WTC11 (cell line): ENCODE results near the gene LATS2. TPM values are rescaled to one million over a fixed set of nuclear protein-coding genes. Genes with fewer than 3 reads are reported as not detected.
"Not testable (repeated sequence)": the region's sequence is repeated elsewhere in the genome, so short reads cannot be mapped to it uniquely, and the experiment has no call there.

Experiments used
- ATAC-seq: fragments of 200-7000 bp; cut with Tn5 transposase; 2 replicates; pipeline ENCODE4 v1.10.0; 2021; ENCODE audit warnings: mild to moderate bottlenecking, moderate library complexity
- CTCF ChIA-PET: fragments of 300-600 bp; sonication (Branson Sonifier 250); formaldehyde crosslinking; loops from one replicate; lab custom pipeline; 2021; ENCODE audit warnings: antibody characterized with exemption; lab: Charles Lee
- POLR2A ChIA-PET: fragments of 350-600 bp; sonication (Branson Sonifier 250); formaldehyde crosslinking; loops from one replicate; lab custom pipeline; 2021; ENCODE audit warnings: antibody characterized with exemption; lab: Charles Lee
- DNase-seq: peaks from one replicate; pipeline ENCODE4 v3.0.0; 2021; ENCODE audit warnings: low spot score
- H3K27ac Mint-ChIP-seq: 2 replicates; pipeline ENCODE4 v1.8.0; 2021; ENCODE audit warnings: mixed read lengths
- H3K27me3 Mint-ChIP-seq: 2 replicates; pipeline ENCODE4 v1.8.0; 2021; ENCODE audit warnings: low read depth, mild to moderate bottlenecking, moderate library complexity, mixed read lengths
- H3K36me3 Mint-ChIP-seq: 2 replicates; pipeline ENCODE4 v1.8.0; 2021; ENCODE audit warnings: mixed read lengths
- H3K4me1 Mint-ChIP-seq: 2 replicates; pipeline ENCODE4 v1.8.0; 2022; ENCODE audit warnings: mixed read lengths
- H3K4me3 Mint-ChIP-seq: 2 replicates; pipeline ENCODE4 v1.8.0; 2021; ENCODE audit warnings: mild to moderate bottlenecking, moderate library complexity, mixed read lengths
- H3K9me3 Mint-ChIP-seq: 2 replicates; pipeline ENCODE4 v1.8.0; 2021; ENCODE audit warnings: mixed read lengths
- AFF4 ChIP-seq: sonication (generic); formaldehyde crosslinking; IDR thresholded peaks from 2 replicates; pipeline ENCODE4 v1.8.1; 2023; ENCODE audit warnings: mild to moderate bottlenecking, missing genetic modification reagents, borderline replicate concordance
- CBFB ChIP-seq: sonication (generic); formaldehyde crosslinking; IDR thresholded peaks from 2 replicates; pipeline ENCODE4 v1.8.1; 2022; ENCODE audit warnings: mild to moderate bottlenecking, low read depth, missing genetic modification reagents
- IRF2 ChIP-seq: sonication (generic); formaldehyde crosslinking; IDR thresholded peaks from 2 replicates; pipeline ENCODE4 v1.8.0; 2022; ENCODE audit warnings: low read depth, missing genetic modification reagents, borderline replicate concordance
- KAT7 ChIP-seq: sonication (generic); formaldehyde crosslinking; IDR thresholded peaks from 2 replicates; pipeline ENCODE4 v1.8.1; 2023; ENCODE audit warnings: missing genetic modification reagents, mild to moderate bottlenecking, borderline replicate concordance
- NR1H2 ChIP-seq: sonication (generic); formaldehyde crosslinking; IDR thresholded peaks from 2 replicates; pipeline ENCODE4 v1.9.0; 2021; ENCODE audit warnings: mild to moderate bottlenecking, moderate library complexity, missing genetic modification reagents
- OVOL2 ChIP-seq: fragments of 250-450 bp; sonication (Bioruptor Pico); IDR thresholded peaks from 2 replicates; pipeline ENCODE4 v1.9.0; 2021; ENCODE audit warnings: mild to moderate bottlenecking, borderline replicate concordance
- PRRX2 ChIP-seq: fragments of 250-450 bp; sonication (Bioruptor Pico); IDR thresholded peaks from 2 replicates; pipeline ENCODE4 v1.8.0; 2021; ENCODE audit warnings: mild to moderate bottlenecking
- SOX15 ChIP-seq: fragments of 250-450 bp; sonication (Bioruptor Pico); IDR thresholded peaks from 2 replicates; pipeline ENCODE4 v1.9.0; 2021; ENCODE audit warnings: mild to moderate bottlenecking
- ZNF219 ChIP-seq: sonication (generic); formaldehyde crosslinking; IDR thresholded peaks from 2 replicates; pipeline ENCODE4 v1.8.0; 2023; ENCODE audit warnings: missing genetic modification reagents, mild to moderate bottlenecking, borderline replicate concordance
- ZNF263 ChIP-seq: sonication (generic); formaldehyde crosslinking; IDR thresholded peaks from 2 replicates; pipeline ENCODE4 v1.8.1; 2022; ENCODE audit warnings: low read depth, mild to moderate bottlenecking, moderate library complexity, missing genetic modification reagents
- ZSCAN18 ChIP-seq: fragments of 250-450 bp; sonication (Bioruptor Pico); IDR thresholded peaks from 2 replicates; pipeline ENCODE4 v2.1.2; 2022; ENCODE audit warnings: mild to moderate bottlenecking, moderate library complexity
- total RNA-seq: library from RNA; stranded (reverse); gene quantifications from 3 replicates; pipeline ENCODE4 v1.2.3, GENCODE V29; 2021
- TF ChIP-seq, protein P1 (sequence below): sonication (generic); formaldehyde crosslinking; IDR thresholded peaks from 2 replicates; pipeline ENCODE4 v1.8.1; 2023; ENCODE audit warnings: mild to moderate bottlenecking, missing genetic modification reagents
- TF ChIP-seq, protein P2 (sequence below): sonication (generic); formaldehyde crosslinking; IDR thresholded peaks from 2 replicates; pipeline ENCODE4 v1.8.0; 2022; ENCODE audit warnings: missing genetic modification reagents
- TF ChIP-seq, protein P3 (sequence below): sonication (generic); formaldehyde crosslinking; IDR thresholded peaks from 2 replicates; pipeline ENCODE4 v1.8.1; 2022; ENCODE audit warnings: mild to moderate bottlenecking, moderate library complexity, missing genetic modification reagents
- TF ChIP-seq, protein P4 (sequence below): sonication (generic); formaldehyde crosslinking; IDR thresholded peaks from 2 replicates; pipeline ENCODE4 v1.8.0; 2023; ENCODE audit warnings: missing genetic modification reagents, mild to moderate bottlenecking, borderline replicate concordance

Gene LATS2
- total RNA-seq, 1 experiment from 2014 or later = 28.9 TPM

DNA sequence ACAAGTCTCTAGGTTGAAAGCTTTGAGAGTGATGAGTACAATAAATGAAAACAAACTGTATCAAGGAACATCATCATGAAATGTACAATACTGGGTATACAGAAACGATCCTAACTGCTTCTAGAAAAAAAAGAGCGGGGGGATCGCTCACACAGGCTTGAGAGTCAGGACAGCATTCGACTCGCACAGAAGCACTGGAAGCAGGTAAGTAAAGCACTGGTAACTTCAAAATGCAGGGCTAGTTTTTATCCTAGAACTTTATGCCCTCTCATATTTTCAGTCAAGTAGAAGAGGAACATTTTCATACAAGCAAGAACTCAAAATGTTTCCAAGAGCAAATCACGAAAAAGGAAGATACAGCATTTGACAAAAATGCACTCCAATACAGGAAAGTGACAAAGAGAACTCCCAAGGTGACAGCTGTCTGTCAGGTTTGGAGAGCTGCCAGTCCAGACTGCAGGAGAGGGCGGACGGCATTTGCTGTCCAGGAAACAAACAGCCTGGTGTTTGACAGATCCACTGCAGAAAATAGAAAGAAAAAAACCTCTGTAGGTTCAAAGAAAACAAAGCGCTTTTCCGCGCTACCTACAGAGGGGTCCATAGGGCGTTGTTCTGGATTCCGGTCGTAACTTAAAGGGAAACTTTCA is 100.6 kb downstream of the LATS2 start (continued):
- TF ChIP-seq ZNF263 = no peak
- TF ChIP-seq, protein P1, sequence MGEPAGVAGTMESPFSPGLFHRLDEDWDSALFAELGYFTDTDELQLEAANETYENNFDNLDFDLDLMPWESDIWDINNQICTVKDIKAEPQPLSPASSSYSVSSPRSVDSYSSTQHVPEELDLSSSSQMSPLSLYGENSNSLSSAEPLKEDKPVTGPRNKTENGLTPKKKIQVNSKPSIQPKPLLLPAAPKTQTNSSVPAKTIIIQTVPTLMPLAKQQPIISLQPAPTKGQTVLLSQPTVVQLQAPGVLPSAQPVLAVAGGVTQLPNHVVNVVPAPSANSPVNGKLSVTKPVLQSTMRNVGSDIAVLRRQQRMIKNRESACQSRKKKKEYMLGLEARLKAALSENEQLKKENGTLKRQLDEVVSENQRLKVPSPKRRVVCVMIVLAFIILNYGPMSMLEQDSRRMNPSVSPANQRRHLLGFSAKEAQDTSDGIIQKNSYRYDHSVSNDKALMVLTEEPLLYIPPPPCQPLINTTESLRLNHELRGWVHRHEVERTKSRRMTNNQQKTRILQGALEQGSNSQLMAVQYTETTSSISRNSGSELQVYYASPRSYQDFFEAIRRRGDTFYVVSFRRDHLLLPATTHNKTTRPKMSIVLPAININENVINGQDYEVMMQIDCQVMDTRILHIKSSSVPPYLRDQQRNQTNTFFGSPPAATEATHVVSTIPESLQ = no peak
- TF ChIP-seq, protein P2, sequence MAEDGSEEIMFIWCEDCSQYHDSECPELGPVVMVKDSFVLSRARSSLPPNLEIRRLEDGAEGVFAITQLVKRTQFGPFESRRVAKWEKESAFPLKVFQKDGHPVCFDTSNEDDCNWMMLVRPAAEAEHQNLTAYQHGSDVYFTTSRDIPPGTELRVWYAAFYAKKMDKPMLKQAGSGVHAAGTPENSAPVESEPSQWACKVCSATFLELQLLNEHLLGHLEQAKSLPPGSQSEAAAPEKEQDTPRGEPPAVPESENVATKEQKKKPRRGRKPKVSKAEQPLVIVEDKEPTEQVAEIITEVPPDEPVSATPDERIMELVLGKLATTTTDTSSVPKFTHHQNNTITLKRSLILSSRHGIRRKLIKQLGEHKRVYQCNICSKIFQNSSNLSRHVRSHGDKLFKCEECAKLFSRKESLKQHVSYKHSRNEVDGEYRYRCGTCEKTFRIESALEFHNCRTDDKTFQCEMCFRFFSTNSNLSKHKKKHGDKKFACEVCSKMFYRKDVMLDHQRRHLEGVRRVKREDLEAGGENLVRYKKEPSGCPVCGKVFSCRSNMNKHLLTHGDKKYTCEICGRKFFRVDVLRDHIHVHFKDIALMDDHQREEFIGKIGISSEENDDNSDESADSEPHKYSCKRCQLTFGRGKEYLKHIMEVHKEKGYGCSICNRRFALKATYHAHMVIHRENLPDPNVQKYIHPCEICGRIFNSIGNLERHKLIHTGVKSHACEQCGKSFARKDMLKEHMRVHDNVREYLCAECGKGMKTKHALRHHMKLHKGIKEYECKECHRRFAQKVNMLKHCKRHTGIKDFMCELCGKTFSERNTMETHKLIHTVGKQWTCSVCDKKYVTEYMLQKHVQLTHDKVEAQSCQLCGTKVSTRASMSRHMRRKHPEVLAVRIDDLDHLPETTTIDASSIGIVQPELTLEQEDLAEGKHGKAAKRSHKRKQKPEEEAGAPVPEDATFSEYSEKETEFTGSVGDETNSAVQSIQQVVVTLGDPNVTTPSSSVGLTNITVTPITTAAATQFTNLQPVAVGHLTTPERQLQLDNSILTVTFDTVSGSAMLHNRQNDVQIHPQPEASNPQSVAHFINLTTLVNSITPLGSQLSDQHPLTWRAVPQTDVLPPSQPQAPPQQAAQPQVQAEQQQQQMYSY (CRISPR knock-in tag) = no peak
- TF ChIP-seq KAT7 (CRISPR knock-in tag) = no peak
- TF ChIP-seq SOX15 = no peak
- TF ChIP-seq, protein P3, sequence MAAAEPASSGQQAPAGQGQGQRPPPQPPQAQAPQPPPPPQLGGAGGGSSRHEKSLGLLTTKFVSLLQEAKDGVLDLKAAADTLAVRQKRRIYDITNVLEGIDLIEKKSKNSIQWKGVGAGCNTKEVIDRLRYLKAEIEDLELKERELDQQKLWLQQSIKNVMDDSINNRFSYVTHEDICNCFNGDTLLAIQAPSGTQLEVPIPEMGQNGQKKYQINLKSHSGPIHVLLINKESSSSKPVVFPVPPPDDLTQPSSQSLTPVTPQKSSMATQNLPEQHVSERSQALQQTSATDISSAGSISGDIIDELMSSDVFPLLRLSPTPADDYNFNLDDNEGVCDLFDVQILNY (CRISPR knock-in tag) = no peak
- no peak for TF ChIP-seq CBFB (CRISPR knock-in tag)
- no peak for TF ChIP-seq AFF4
- TF ChIP-seq PRRX2 = no peak
- TF ChIP-seq ZNF219 (CRISPR knock-in tag) = no peak

DNA sequence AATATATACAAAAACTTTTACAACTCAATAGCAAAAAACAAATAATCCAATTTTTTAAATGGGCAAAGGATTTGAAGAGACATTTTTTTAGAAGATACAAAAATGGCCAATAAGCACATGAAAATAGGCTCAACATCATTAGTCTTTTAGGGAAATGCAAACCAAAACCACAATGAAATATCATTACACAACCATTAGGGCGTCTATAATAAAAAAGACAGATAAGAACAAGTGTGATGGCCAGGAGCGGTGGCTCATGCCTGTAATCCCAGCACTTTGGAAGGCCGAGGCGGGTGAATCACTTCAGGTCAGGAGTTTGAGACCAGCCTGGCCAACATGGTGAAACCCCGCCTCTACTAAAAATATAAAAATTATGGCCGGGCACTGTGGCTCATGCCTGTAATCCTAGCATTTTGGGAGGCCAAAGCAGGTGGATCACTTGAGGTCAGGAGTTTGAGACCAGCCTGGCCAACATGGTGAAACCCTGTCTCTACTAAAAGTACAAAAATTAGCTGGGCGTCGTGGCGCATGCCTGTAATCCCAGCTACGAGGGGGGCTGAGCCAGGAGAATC is 104.3 kb downstream of the LATS2 start:
- H3K27me3 Mint-ChIP-seq, H3K4me3 Mint-ChIP-seq, H3K9me3 Mint-ChIP-seq, H3K27ac Mint-ChIP-seq, DNase-seq, H3K36me3 Mint-ChIP-seq, ATAC-seq, CTCF ChIA-PET: not testable (repeated sequence)
- H3K4me1 Mint-ChIP-seq = peaks cover 13% of the 10 kb centered on the region
- POLR2A ChIA-PET = interaction anchor here (0.6 kb wide), 1 partner anchor 151 kb away, joined by 4 read pairs; no protein-coding TSS in a partner anchor

GRCh38 chr13:20955496-20955895 is 105.9 kb downstream of the LATS2 start:
- H3K9me3 Mint-ChIP-seq = peaks cover 6% of the 10 kb centered on the region; the same call in 1 of the 2 replicates
- H3K27ac Mint-ChIP-seq = no peak overlapping the region
- ATAC-seq = no peak

More at GRCh38 chr13:20955496-20955895, 105.9 kb downstream of the LATS2 start:
- no peaks in the 10 kb centered on the region for H3K36me3 Mint-ChIP-seq
- ChIA-PET POLR2A (no interaction called here), CTCF (interaction anchor here (0.7 to 1.0 kb wide), 2 partner anchors 12 to 272 kb away, joined by 4 read pairs; no protein-coding TSS in a partner anchor)
- no peak overlapping the region for H3K4me3 Mint-ChIP-seq
- no peak for DNase-seq
- TF ChIP-seq ZSCAN18 (CRISPR knock-in tag) = no peak
- TF ChIP-seq NR1H2 (CRISPR knock-in tag) = no peak
- TF ChIP-seq IRF2 (CRISPR knock-in tag) = no peak
- no peak for TF ChIP-seq OVOL2 (CRISPR knock-in tag)
- TF ChIP-seq, protein P4, sequence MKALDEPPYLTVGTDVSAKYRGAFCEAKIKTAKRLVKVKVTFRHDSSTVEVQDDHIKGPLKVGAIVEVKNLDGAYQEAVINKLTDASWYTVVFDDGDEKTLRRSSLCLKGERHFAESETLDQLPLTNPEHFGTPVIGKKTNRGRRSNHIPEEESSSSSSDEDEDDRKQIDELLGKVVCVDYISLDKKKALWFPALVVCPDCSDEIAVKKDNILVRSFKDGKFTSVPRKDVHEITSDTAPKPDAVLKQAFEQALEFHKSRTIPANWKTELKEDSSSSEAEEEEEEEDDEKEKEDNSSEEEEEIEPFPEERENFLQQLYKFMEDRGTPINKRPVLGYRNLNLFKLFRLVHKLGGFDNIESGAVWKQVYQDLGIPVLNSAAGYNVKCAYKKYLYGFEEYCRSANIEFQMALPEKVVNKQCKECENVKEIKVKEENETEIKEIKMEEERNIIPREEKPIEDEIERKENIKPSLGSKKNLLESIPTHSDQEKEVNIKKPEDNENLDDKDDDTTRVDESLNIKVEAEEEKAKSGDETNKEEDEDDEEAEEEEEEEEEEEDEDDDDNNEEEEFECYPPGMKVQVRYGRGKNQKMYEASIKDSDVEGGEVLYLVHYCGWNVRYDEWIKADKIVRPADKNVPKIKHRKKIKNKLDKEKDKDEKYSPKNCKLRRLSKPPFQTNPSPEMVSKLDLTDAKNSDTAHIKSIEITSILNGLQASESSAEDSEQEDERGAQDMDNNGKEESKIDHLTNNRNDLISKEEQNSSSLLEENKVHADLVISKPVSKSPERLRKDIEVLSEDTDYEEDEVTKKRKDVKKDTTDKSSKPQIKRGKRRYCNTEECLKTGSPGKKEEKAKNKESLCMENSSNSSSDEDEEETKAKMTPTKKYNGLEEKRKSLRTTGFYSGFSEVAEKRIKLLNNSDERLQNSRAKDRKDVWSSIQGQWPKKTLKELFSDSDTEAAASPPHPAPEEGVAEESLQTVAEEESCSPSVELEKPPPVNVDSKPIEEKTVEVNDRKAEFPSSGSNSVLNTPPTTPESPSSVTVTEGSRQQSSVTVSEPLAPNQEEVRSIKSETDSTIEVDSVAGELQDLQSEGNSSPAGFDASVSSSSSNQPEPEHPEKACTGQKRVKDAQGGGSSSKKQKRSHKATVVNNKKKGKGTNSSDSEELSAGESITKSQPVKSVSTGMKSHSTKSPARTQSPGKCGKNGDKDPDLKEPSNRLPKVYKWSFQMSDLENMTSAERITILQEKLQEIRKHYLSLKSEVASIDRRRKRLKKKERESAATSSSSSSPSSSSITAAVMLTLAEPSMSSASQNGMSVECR = no peak
- H3K4me1 Mint-ChIP-seq = peaks cover 16% of the 10 kb centered on the region
- no peaks in the 10 kb centered on the region for H3K27me3 Mint-ChIP-seq
